ENCODE data around the gene RPAP2.
"Not testable (repeated sequence)": the region's sequence is repeated elsewhere in the genome, so short reads cannot be mapped to it uniquely, and the experiment has no call there.

The RPAP2 gene

GRCh38 chr1:92298573-92299476, at the start of gene RPAP2, which contains the start of gene GLMN:
RPAP2 (plus strand) TSS chr1:92299059; CDS start chr1:92299074, 15 bp downstream.
GLMN (minus strand) TSS chr1:92298987; CDS start chr1:92297999, 988 bp downstream.
- peak; percentile 84 to 88 for DNase-seq

GRCh38 chr1:92254714-92255113, 44.1 kb upstream of the RPAP2 start:
- not testable (repeated sequence) for DNase-seq

GRCh38 chr1:92259350-92259749, 39.5 kb upstream of the RPAP2 start:
- no peak for DNase-seq

GRCh38 chr1:92262516-92262915, 36.3 kb upstream of the RPAP2 start:
- no peak for DNase-seq

GRCh38 chr1:92273039-92273438, 25.8 kb upstream of the RPAP2 start:
- DNase-seq: no peak

- no peak for DNase-seq
Measured at GRCh38 chr1:92274939-92275338, 23.9 kb upstream of the RPAP2 start.

GRCh38 chr1:92276082-92276481, 22.8 kb upstream of the RPAP2 start:
- no peak for DNase-seq

GRCh38 chr1:92277105-92277723, 21.6 kb upstream of the RPAP2 start:
- no peak for DNase-seq

- DNase-seq: not testable (repeated sequence)
Measured at GRCh38 chr1:92279781-92280180, 19.1 kb upstream of the RPAP2 start.

- not testable (repeated sequence) for DNase-seq
Measured at GRCh38 chr1:92281411-92281810, 17.4 kb upstream of the RPAP2 start.

- DNase-seq: no peak
Measured at GRCh38 chr1:92291372-92291999, 7.4 kb upstream of the RPAP2 start.

- DNase-seq: no peak
Measured at GRCh38 chr1:92298213-92298572, 666 bp upstream of the RPAP2 start.

- DNase-seq: no peak
Measured at GRCh38 chr1:92299477-92300150, 755 bp downstream of the RPAP2 start.

GRCh38 chr1:92301021-92301420, 2.2 kb downstream of the RPAP2 start:
- DNase-seq: no peak

GRCh38 chr1:92306020-92306419, 7.2 kb downstream of the RPAP2 start:
- no peak for DNase-seq

- DNase-seq: no peak
Measured at GRCh38 chr1:92307980-92308379, 9.1 kb downstream of the RPAP2 start.

- no peak for DNase-seq
Measured at GRCh38 chr1:92310185-92310597, 11.3 kb downstream of the RPAP2 start.

- no peak for DNase-seq
Measured at GRCh38 chr1:92314024-92314423, 15.2 kb downstream of the RPAP2 start.

GRCh38 chr1:92315766-92316599, 17.1 kb downstream of the RPAP2 start:
- peak; percentile 43 to 60 for DNase-seq

GRCh38 chr1:92317836-92318493, 19.1 kb downstream of the RPAP2 start:
- no peak for DNase-seq
